Tibial nerve (tissue), 4 donors: ENCODE data around the gene TRNAU1AP. TPM values are rescaled to one million over a fixed set of nuclear protein-coding genes. Genes with fewer than 3 reads are reported as not detected.
"Not testable (repeated sequence)": the region's sequence is repeated elsewhere in the genome, so short reads cannot be mapped to it uniquely, and the experiment has no call there.

Source experiments
- DNase-seq, 2 donors: peaks; one replicate each; pipeline ENCODE4 v3.0.0-alpha.2; 2019; ENCODE audit warnings: low spot score in 2 of 2
- H3K27ac ChIP-seq, 4 donors: fragments of 200-600 bp; sonication (generic) in 3 of 4; one replicate each; pipeline ENCODE4 v1.5.1; 2017 to 2019; ENCODE audit warnings: mild to moderate bottlenecking in 1 of 4
- H3K27me3 ChIP-seq, 2 donors: fragments of 200-600 bp; sonication (generic) in 1 of 2; one replicate each; pipeline versions ENCODE4 v1.5.1 to v1.6.0; 2017 to 2019
- H3K36me3 ChIP-seq, 3 donors: fragments of 200-600 bp; sonication (generic); one replicate each; pipeline ENCODE4 v1.5.1; 2018 to 2019
- H3K4me1 ChIP-seq, 4 donors: fragments of 200-600 bp; sonication (generic) in 3 of 4; one replicate each; pipeline ENCODE4 v1.5.1; 2017 to 2019
- H3K4me3 ChIP-seq, 4 donors: fragments of 200-600 bp; sonication (generic) in 3 of 4; one replicate each; pipeline ENCODE4 v1.5.1; 2017 to 2019; ENCODE audit warnings: mild to moderate bottlenecking in 1 of 4, moderate library complexity in 1 of 4
- H3K9me3 ChIP-seq, 4 donors: fragments of 200-600 bp; sonication (generic) in 3 of 4; one replicate each; pipeline ENCODE4 v1.5.1; 2017 to 2019
- CTCF ChIP-seq, 5 experiments: fragments of 200-600 bp in 3 of 5; fragments of 450-650 bp in 2 of 5; sonication (generic) in 3 of 5; IDR thresholded peaks; one replicate each; pipeline ENCODE4 v1.5.1; 2016 to 2019; ENCODE audit warnings: antibody characterized with exemption in 5 of 5, mild to moderate bottlenecking in 3 of 5, moderate library complexity in 2 of 5
- EP300 ChIP-seq, 2 donors: sonication (generic); formaldehyde crosslinking; IDR thresholded peaks; one replicate each; pipeline ENCODE4 v1.6.1; 2017; ENCODE audit warnings: antibody characterized with exemption in 2 of 2, mild to moderate bottlenecking in 1 of 2
- POLR2A ChIP-seq, 2 donors: fragments of 450-650 bp; IDR thresholded peaks; one replicate each; pipeline ENCODE4 v1.6.1; 2017; ENCODE audit warnings: antibody characterized with exemption in 2 of 2, mild to moderate bottlenecking in 2 of 2, moderate library complexity in 2 of 2
- WGBS, 2 donors: methylation state at CpG; one replicate each; pipeline ENCODE4 v1.1.5; 2018; 5-methylcytosine and 5-hydroxymethylcytosine counted together
- total RNA-seq, 4 donors: library from RNA; depleted of rRNA; stranded (reverse); fragments of >200 nt; gene quantifications; one replicate each; pipeline ENCODE4 v1.1.0, GENCODE V29; 2016

TRNAU1AP gene
- total RNA-seq, 4 donors from 2014 or later, result 22.6 to 35.2 (median 29.3) TPM

GRCh38 chr1:28538286-28538685 lies 14.6 kb upstream of the TRNAU1AP start:
- 85 to 88% methylated on average over 6 of the region's 6 CpGs for WGBS, 2 donors
- TF ChIP-seq POLR2A (IDR thresholded peaks at IDR 0.05) (no peak), CTCF (IDR thresholded peaks at IDR 0.05) (no peak), EP300 (IDR thresholded peaks at IDR 0.05) (no peak)
- Histone ChIP-seq H3K4me1 (no peaks in the 10 kb centered on the region), H3K36me3 (peaks cover 0 to 45% (median 0%) of the 10 kb centered on the region in 3 donors), H3K9me3 (no peaks in the 10 kb centered on the region), H3K27ac (no peak overlapping the region), H3K27me3 (no peaks in the 10 kb centered on the region), H3K4me3 (no peak overlapping the region)
- DNase-seq, result no peak

GRCh38 chr1:28540651-28541050 lies 12.2 kb upstream of the TRNAU1AP start:
- no peak for TF ChIP-seq POLR2A (IDR thresholded peaks at IDR 0.05)
- no peak for TF ChIP-seq EP300 (IDR thresholded peaks at IDR 0.05)
- TF ChIP-seq CTCF (IDR thresholded peaks at IDR 0.05), result no peak
- WGBS, 2 donors, result 94 to 95% methylated on average over 7 of the region's 7 CpGs
- no peaks in the 10 kb centered on the region for H3K9me3 ChIP-seq
- H3K27ac ChIP-seq, result no peak overlapping the region
- no peaks in the 10 kb centered on the region for H3K4me1 ChIP-seq
- peaks cover 0 to 29% (median 0%) of the 10 kb centered on the region in 3 donors for H3K36me3 ChIP-seq
- H3K4me3 ChIP-seq, result no peak overlapping the region
- no peaks in the 10 kb centered on the region for H3K27me3 ChIP-seq
- no peak for DNase-seq

- H3K4me3 ChIP-seq, H3K9me3 ChIP-seq, H3K27me3 ChIP-seq, H3K27ac ChIP-seq, DNase-seq, H3K4me1 ChIP-seq: not testable (repeated sequence)
- WGBS, 2 donors, result 92% methylated on average over 8 of the region's 8 CpGs
- peaks cover 0 to 21% (median 0%) of the 10 kb centered on the region in 3 donors for H3K36me3 ChIP-seq
Observed at GRCh38 chr1:28541414-28542015, 11.4 kb upstream of the TRNAU1AP start.

GRCh38 chr1:28545246-28545628 lies 7.6 kb upstream of the TRNAU1AP start:
- TF ChIP-seq EP300 (IDR thresholded peaks at IDR 0.05), result no peak
- Histone ChIP-seq H3K27me3 (no peaks in the 10 kb centered on the region), H3K27ac (no peak overlapping the region), H3K4me3 (no peak overlapping the region), H3K36me3 (no peaks in the 10 kb centered on the region), H3K9me3 (no peaks in the 10 kb centered on the region), H3K4me1 (no peaks in the 10 kb centered on the region)
- WGBS, 2 donors, result 92 to 94% methylated on average over 4 of the region's 4 CpGs
- no peak for DNase-seq

GRCh38 chr1:28548318-28548717 lies 4.6 kb upstream of the TRNAU1AP start:
- H3K9me3 ChIP-seq, result no peaks in the 10 kb centered on the region
- 84 to 90% methylated on average over 3 of the region's 3 CpGs for WGBS, 2 donors
- H3K36me3 ChIP-seq, result no peaks in the 10 kb centered on the region
- H3K4me3 ChIP-seq, result no peak overlapping the region
- H3K4me1 ChIP-seq, result peaks cover 0 to 8% (median 0%) of the 10 kb centered on the region in 4 donors
- TF ChIP-seq EP300 (IDR thresholded peaks at IDR 0.05), result no peak
- no peak for TF ChIP-seq CTCF (IDR thresholded peaks at IDR 0.05)
- no peak for TF ChIP-seq POLR2A (IDR thresholded peaks at IDR 0.05)
- DNase-seq, result no peak
- H3K27me3 ChIP-seq, result no peaks in the 10 kb centered on the region
- H3K27ac ChIP-seq, result no peak overlapping the region

- no peak for DNase-seq
- H3K36me3 ChIP-seq, result peaks cover 0 to 19% (median 0%) of the 10 kb centered on the region in 3 donors
- H3K4me1 ChIP-seq, result peaks cover 0 to 21% (median 5%) of the 10 kb centered on the region in 4 donors
- TF ChIP-seq EP300 (IDR thresholded peaks at IDR 0.05), result no peak
- no peak for TF ChIP-seq CTCF (IDR thresholded peaks at IDR 0.05)
- TF ChIP-seq POLR2A (IDR thresholded peaks at IDR 0.05), result no peak
- no peaks in the 10 kb centered on the region for H3K9me3 ChIP-seq
- no peak overlapping the region for H3K27ac ChIP-seq
- no peak overlapping the region for H3K4me3 ChIP-seq
- 91 to 92% methylated on average over 6 of the region's 6 CpGs for WGBS, 2 donors
- H3K27me3 ChIP-seq, result no peaks in the 10 kb centered on the region
Observed at GRCh38 chr1:28551381-28551780, 1.5 kb upstream of the TRNAU1AP start.
